Measurements from ENCODE around the gene VGLL4. TPM values are rescaled to one million over a fixed set of nuclear protein-coding genes. Genes with fewer than 3 reads are reported as not detected.

The VGLL4 gene
- total RNA-seq, 4 donors from 2014 or later, result 66.8 to 86.5 (median 75.9) TPM

DNA sequence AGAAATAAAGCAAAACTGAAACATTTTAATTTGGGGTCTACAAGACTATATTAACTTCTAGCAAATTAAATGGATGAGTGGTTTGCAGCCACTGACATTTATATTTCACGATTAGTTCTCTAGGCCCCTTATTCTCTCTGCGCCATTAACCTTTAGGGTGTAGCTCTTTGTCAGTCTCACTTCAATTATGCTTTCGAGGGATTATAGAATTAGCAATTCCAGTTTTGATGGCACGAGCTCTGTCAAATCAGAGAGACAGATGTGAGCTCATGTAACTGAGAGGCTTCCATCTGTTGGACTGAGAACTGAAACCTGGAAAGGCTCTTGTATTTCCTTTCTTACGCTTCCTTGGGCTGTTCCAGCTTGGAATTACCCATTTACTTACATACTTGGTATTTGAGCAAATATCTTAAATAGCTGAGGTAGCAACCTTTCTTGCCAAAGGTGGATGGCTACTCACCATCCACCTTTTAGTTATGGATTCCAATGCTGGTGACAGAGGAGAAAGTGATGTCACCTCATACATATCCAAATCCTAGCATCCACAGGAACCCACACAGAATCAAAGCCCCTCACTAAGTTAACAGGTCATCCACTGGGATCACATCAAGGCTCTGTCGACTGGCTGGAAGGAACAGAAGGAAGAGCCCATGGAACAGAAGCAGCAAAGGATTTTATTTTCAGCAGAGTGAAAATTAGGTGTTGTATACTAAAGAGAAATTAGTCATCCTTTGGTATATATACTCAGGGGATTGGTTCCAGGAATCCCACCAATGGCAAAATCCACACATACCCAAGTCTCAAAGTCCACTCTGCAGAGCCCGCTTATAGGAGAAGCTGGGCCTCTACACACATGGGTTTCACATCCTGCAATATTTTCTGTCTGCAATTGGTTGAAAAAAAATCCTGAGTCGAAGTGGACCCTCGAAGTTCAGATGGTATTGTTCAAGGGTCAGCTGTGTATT, 20.8 kb downstream of the VGLL4 start:
- no peak overlapping the region for H3K4me3 ChIP-seq
- no peaks in the 10 kb centered on the region for H3K9me3 ChIP-seq
- TF ChIP-seq POLR2AphosphoS5 (IDR thresholded peaks at IDR 0.05), result no peak
- no peaks in the 10 kb centered on the region for H3K36me3 ChIP-seq
- H3K4me1 ChIP-seq, result peaks cover 63% of the 10 kb centered on the region
- DNase-seq (ENCODE audit: low spot score in 2 of 2), result no peak
- 87% methylated on average over 9 of the region's 9 CpGs for WGBS
- H3K27me3 ChIP-seq, result no peaks in the 10 kb centered on the region
- H3K27ac ChIP-seq, result no peak overlapping the region

DNA sequence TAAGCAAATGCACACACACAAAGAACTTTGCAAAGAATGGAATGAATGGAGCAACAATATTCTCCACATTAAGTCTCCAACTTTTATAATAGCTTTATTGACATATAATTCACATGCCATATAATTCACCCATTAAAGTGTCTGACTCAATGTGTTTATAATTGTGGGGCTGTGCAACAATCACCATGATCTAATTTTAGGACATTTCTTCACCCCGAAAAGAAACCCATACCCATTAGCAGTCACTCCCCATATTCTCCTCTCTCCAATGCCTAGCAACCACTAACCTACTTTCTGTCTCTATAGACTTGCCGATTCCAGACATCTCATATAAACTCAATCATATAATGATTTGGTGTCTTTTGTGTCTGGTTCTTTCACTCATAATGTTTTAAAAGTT, 22.6 kb downstream of the VGLL4 start:
- Histone ChIP-seq H3K4me3 (no peak overlapping the region), H3K9me3 (no peaks in the 10 kb centered on the region), H3K4me1 (peaks cover 64% of the 10 kb centered on the region), H3K27ac (no peak overlapping the region), H3K36me3 (no peaks in the 10 kb centered on the region), H3K27me3 (no peaks in the 10 kb centered on the region)
- 82% methylated on average over 2 of the region's 2 CpGs for WGBS
- no peak for DNase-seq (ENCODE audit: low spot score in 2 of 2)
- TF ChIP-seq, protein P1, sequence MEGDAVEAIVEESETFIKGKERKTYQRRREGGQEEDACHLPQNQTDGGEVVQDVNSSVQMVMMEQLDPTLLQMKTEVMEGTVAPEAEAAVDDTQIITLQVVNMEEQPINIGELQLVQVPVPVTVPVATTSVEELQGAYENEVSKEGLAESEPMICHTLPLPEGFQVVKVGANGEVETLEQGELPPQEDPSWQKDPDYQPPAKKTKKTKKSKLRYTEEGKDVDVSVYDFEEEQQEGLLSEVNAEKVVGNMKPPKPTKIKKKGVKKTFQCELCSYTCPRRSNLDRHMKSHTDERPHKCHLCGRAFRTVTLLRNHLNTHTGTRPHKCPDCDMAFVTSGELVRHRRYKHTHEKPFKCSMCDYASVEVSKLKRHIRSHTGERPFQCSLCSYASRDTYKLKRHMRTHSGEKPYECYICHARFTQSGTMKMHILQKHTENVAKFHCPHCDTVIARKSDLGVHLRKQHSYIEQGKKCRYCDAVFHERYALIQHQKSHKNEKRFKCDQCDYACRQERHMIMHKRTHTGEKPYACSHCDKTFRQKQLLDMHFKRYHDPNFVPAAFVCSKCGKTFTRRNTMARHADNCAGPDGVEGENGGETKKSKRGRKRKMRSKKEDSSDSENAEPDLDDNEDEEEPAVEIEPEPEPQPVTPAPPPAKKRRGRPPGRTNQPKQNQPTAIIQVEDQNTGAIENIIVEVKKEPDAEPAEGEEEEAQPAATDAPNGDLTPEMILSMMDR (IDR thresholded peaks at IDR 0.05), result no peak
- TF ChIP-seq EP300 (IDR thresholded peaks at IDR 0.05), result no peak
- TF ChIP-seq POLR2AphosphoS5 (IDR thresholded peaks at IDR 0.05), result no peak
- no peak for TF ChIP-seq POLR2A (IDR thresholded peaks at IDR 0.05)

DNA sequence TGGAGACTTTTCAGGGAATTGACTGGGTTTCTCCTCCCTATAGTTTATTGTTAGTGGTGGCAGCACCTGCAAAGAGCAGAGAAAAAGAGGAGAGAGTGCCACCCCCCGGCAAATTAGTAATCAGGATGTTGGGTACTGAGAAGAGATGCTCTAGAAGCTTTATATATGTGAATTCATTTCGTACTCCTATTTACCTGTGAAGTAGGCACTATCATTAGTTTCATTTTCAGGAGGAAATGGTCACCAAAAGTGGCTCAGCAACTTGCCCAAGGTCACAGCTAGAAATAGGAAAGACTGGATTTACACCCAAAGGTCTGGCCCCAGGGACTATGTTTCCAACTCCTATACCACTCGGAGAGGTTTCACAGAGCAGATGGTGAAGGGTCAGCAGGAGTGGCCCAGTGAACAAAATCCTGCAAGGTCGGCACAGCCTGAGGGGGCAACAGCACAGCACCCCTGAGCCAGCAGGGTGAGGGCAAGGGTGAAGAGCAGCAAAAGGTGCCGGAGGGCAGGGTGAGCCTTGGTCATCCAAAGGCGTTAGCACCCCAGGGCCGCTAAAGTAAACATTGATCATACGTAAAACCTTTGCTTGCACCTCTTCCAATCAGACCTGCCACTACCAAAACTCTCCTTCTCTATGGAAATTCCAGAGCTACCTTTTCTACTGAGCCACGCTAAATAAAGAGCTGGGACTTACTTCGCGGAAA, 23.6 kb downstream of the VGLL4 start:
- WGBS, result 80% methylated on average over 11 of the region's 11 CpGs
- Histone ChIP-seq H3K4me1 (peaks cover 63% of the 10 kb centered on the region), H3K36me3 (no peaks in the 10 kb centered on the region), H3K27me3 (no peaks in the 10 kb centered on the region), H3K9me3 (no peaks in the 10 kb centered on the region), H3K27ac (no peak overlapping the region), H3K4me3 (no peak overlapping the region)
- no peak for DNase-seq (ENCODE audit: low spot score in 2 of 2)
- TF ChIP-seq POLR2AphosphoS5 (IDR thresholded peaks at IDR 0.05) (no peak), POLR2A (IDR thresholded peaks at IDR 0.05) (no peak), EP300 (IDR thresholded peaks at IDR 0.05) (no peak)
- TF ChIP-seq, protein P1 (IDR thresholded peaks at IDR 0.05), result no peak

DNA sequence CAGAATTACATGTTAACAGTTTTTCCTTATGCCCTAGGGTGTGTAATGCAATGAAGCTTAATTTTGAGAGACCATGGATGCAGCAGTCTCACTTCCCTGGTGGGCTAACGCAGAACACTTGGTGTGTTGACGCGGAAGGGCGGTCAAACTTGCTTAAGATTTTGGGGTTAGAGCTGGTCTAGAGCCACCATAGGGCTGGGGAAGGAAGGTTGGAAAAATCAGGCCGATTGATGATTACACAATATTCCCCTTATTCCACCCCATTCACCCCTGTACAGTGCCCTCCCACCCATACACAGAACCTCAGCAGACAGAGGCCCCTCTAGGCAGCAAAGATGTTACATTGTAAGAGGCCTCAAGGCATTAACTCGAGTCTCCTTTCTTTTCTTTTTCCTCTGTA, 24.3 kb downstream of the VGLL4 start:
- no peak overlapping the region for H3K27ac ChIP-seq
- H3K4me1 ChIP-seq, result peaks cover 60% of the 10 kb centered on the region
- no peaks in the 10 kb centered on the region for H3K9me3 ChIP-seq
- TF ChIP-seq EP300 (IDR thresholded peaks at IDR 0.05) (no peak), POLR2A (IDR thresholded peaks at IDR 0.05) (no peak), POLR2AphosphoS5 (IDR thresholded peaks at IDR 0.05) (no peak)
- TF ChIP-seq, protein P1 (IDR thresholded peaks at IDR 0.05), result no peak
- H3K36me3 ChIP-seq, result no peaks in the 10 kb centered on the region
- DNase-seq (ENCODE audit: low spot score in 2 of 2), result no peak
- 78% methylated on average over 6 of the region's 6 CpGs for WGBS
- no peaks in the 10 kb centered on the region for H3K27me3 ChIP-seq
- H3K4me3 ChIP-seq, result no peak overlapping the region

DNA sequence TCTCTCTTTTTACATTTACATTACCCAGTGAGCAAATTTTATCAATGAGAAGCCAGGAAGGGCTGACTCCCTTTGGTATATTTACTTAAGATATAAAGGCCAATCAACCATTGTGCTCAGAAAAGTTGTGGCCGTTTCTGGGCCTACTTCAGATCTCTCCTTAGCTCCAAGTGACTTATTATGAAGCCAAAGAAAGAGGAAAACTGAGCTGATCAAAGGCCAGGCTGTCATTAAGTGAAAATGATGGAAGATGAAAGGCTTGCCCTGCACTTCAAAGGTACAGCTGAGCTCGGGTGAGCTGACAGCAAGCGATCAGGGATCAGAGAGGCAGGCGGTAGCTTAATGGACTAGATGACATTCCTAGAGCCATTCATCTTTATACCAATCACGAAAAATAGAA, 24.8 kb downstream of the VGLL4 start:
- no peak overlapping the region for H3K4me3 ChIP-seq
- peaks cover 60% of the 10 kb centered on the region for H3K4me1 ChIP-seq
- TF ChIP-seq POLR2AphosphoS5 (IDR thresholded peaks at IDR 0.05), result no peak
- TF ChIP-seq POLR2A (IDR thresholded peaks at IDR 0.05), result no peak
- TF ChIP-seq EP300 (IDR thresholded peaks at IDR 0.05), result no peak
- TF ChIP-seq, protein P1 (IDR thresholded peaks at IDR 0.05), result no peak
- H3K27me3 ChIP-seq, result no peaks in the 10 kb centered on the region
- DNase-seq (ENCODE audit: low spot score in 2 of 2), result no peak
- no peaks in the 10 kb centered on the region for H3K9me3 ChIP-seq
- H3K36me3 ChIP-seq, result no peaks in the 10 kb centered on the region
- H3K27ac ChIP-seq, result no peak overlapping the region
- WGBS, result 55% methylated on average over 5 of the region's 5 CpGs
